Kidney epithelial cell (primary cell): ENCODE results near the gene MAGEF1. TPM values are rescaled to one million over a fixed set of nuclear protein-coding genes. Genes with fewer than 3 reads are reported as not detected.

Experiments
- DNase-seq: peaks from one replicate; pipeline ENCODE4 v3.0.0-alpha.2; 2010; ENCODE audit warnings: low read depth
- H3K27me3 ChIP-seq: 2 replicates; pipeline ENCODE4 v1.6.0; 2011; ENCODE audit warnings: low read length; ENCODE audit not compliant: control insufficient read depth, insufficient read depth
- H3K36me3 ChIP-seq: 2 replicates; pipeline ENCODE4 v1.5.1; 2011; ENCODE audit warnings: low read length; ENCODE audit not compliant: control insufficient read depth, insufficient read depth
- H3K4me3 ChIP-seq: 2 replicates; pipeline ENCODE4 v1.5.1; 2011; ENCODE audit warnings: low read depth, mild to moderate bottlenecking, control low read depth, low read length
- total RNA-seq: library from RNA; depleted of rRNA; stranded (reverse); fragments of >200 nt; gene quantifications from 2 replicates; pipeline ENCODE4 v1.2.3, GENCODE V29; 2015
- TF ChIP-seq, protein P1 (sequence below): IDR thresholded peaks from 2 replicates; pipeline ENCODE4 v1.5.1; 2011; ENCODE audit warnings: mild to moderate bottlenecking, moderate library complexity, low read length, control low read depth, inconsistent platforms; ENCODE audit not compliant: insufficient read depth, poor library complexity, severe bottlenecking

The MAGEF1 gene
- total RNA-seq, 1 donor from 2014 or later: 48.0 TPM

DNA sequence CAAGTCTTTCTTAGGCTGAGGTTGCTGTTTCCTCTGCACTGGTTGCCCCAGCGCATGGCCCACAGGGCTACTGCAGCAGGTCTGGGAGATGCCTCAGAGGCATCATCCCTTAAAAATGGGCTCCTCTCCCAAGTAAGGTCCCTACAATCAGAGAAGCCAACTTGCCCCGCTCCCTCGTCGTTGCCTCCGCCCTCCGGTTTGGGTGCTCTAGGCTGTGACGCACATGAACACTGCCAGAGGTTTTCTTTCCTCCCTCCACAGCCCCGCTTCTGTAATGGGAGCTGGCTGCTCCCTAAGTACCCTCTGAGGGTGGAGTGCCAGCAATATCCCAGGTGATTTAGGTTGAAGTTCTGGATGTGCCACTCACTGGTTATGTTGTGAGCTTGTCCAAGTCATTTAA, 14.0 kb downstream of the MAGEF1 start:
- peaks cover 4% of the 10 kb centered on the region for H3K27me3 ChIP-seq
- no peak for DNase-seq
- TF ChIP-seq, protein P1, sequence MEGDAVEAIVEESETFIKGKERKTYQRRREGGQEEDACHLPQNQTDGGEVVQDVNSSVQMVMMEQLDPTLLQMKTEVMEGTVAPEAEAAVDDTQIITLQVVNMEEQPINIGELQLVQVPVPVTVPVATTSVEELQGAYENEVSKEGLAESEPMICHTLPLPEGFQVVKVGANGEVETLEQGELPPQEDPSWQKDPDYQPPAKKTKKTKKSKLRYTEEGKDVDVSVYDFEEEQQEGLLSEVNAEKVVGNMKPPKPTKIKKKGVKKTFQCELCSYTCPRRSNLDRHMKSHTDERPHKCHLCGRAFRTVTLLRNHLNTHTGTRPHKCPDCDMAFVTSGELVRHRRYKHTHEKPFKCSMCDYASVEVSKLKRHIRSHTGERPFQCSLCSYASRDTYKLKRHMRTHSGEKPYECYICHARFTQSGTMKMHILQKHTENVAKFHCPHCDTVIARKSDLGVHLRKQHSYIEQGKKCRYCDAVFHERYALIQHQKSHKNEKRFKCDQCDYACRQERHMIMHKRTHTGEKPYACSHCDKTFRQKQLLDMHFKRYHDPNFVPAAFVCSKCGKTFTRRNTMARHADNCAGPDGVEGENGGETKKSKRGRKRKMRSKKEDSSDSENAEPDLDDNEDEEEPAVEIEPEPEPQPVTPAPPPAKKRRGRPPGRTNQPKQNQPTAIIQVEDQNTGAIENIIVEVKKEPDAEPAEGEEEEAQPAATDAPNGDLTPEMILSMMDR: no peak
- no peaks in the 10 kb centered on the region for H3K36me3 ChIP-seq
- H3K4me3 ChIP-seq: no peak overlapping the region

DNA sequence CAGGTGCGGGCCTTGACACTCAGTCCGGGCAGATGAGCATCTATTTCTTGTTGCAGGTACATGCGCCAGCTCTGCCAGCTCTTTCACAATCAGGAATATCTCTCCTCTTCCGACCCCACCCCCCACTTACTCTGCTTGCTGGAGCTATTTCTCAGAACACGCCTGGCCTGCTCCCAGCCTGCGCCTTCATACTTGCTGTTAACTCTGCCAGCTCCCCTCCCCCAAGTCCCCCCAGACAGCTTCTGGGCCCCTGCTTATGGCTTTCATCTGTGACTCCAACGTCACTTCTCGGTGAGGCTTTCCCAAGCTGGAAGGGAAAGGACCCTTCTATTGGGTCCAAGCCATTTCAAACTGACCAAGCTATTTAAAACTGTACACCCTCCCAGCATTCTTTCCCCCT, 15.2 kb downstream of the MAGEF1 start:
- no peak for DNase-seq
- TF ChIP-seq, protein P1: no peak
- peaks cover 6% of the 10 kb centered on the region for H3K27me3 ChIP-seq
- no peak overlapping the region for H3K4me3 ChIP-seq
- H3K36me3 ChIP-seq: no peaks in the 10 kb centered on the region

DNA sequence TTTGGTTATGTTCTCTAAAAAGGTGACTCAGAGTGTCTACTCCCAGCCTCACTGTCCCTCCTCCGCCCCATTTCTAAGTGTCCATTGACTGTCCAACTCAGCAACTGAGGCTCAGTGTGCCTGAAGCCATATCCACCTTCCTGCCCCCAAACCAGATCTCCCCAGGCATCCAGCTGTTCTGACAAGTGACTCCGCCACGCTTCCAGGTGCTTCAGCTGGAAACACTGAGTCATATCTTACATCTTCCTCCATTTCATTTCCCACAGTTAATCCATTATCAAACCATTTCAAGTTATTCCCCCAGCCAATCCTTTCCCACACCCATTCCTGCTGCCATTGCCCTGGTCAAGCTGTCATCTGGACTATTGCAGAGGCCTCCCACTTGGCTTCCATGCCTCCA, 17.1 kb downstream of the MAGEF1 start:
- TF ChIP-seq, protein P1: no peak
- no peaks in the 10 kb centered on the region for H3K36me3 ChIP-seq
- no peak for DNase-seq
- no peak overlapping the region for H3K4me3 ChIP-seq
- peaks cover 9% of the 10 kb centered on the region for H3K27me3 ChIP-seq

DNA sequence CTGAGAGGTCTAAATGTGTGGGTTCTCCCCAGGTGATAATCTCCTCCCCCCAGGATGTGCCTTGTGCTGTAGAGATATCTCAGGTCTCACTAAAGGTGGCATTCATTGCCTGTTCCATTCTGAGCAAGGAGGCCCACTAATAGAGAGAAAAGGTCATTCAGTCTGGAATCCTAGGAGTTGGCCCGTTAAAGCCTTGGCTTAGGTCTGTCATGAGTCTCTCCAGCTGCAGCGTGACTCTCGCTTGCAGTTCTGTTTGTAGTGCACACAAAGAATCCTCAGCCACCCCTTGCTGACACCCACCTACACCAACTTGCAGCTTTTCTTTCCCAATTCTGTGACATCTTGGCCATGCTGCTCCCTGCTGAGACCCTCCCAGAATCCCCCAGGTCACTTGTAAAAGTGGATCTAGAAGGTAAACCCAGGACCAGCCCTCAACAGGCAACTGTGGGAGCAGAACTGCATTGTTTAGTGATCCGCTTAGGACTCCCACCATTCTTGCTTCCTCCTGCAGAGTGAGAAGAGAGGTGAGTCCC, 17.7 kb downstream of the MAGEF1 start:
- Histone ChIP-seq H3K27me3 (peaks cover 9% of the 10 kb centered on the region), H3K4me3 (no peak overlapping the region), H3K36me3 (no peaks in the 10 kb centered on the region)
- TF ChIP-seq, protein P1: no peak
- no peak for DNase-seq

DNA sequence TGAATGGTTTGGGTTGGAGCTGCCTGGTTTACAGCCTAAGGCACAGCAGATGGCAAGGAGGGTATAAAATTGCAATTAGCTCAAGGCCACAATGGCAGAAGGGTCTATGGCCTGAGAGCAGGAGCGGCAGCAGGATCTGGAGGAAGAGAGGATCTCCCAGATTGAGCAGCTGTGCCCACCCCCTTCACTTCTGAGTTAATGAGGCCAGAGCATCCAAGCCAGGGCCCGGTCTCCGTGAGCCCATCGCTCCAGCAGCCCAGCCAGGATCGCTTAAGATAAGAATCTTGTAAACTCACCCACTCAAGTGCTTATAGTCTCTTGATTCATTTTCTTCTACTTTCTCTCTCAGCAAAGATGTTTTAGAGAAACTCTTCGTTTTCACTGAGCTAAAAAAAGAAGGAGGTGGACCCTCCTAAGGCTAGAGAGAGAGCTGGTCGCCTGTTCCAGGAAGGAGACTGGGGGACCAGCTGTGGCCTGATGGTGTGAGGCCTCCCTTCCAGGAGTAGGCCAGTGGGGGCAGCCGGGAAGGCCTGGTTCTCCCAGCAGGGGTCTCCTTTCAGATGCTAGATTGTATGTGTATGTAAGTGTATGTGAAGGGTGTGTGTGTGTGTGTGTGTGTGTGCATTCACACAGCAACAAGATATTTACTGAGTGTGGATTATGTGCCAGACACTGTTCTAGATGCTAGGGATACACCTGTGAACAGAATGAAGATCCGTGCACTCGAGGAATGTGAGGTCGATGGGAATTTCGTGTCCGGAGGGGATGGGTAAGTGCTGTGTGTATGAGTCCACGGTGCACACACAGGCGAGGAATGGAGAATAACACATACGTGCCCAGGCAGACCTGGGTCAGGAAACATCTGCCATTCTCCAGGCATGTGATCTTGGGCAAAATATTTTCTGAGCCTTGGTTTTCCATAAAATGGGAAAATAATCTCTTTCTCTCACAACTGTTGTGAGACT, 18.6 kb downstream of the MAGEF1 start:
- DNase-seq: no peak
- Histone ChIP-seq H3K36me3 (no peaks in the 10 kb centered on the region), H3K4me3 (no peak overlapping the region), H3K27me3 (peaks cover 9% of the 10 kb centered on the region)
- TF ChIP-seq, protein P1: no peak
